Activated gamma-delta T cell treated with Interleukin-2 at 50 U/mL for 16 hours (primary cell): ENCODE measurements around the gene TPGS1.
A peak's percentile ranks its signal among the peaks of the same experiment; 100 is the strongest.

Experiments used
- DNase-seq: peaks from one replicate; pipeline ENCODE4 v3.0.0-alpha.2; 2020

The TPGS1 gene, protein sequence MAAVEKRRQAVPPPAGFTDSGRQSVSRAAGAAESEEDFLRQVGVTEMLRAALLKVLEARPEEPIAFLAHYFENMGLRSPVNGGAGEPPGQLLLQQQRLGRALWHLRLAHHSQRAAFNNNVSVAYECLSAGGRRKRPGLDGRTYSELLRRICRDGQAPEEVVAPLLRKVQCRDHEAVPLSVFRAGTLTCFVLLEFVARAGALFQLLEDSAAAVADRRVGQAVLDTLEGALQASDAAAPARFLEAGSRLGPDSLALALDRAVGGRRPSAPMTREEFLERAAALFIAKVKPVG

DNA sequence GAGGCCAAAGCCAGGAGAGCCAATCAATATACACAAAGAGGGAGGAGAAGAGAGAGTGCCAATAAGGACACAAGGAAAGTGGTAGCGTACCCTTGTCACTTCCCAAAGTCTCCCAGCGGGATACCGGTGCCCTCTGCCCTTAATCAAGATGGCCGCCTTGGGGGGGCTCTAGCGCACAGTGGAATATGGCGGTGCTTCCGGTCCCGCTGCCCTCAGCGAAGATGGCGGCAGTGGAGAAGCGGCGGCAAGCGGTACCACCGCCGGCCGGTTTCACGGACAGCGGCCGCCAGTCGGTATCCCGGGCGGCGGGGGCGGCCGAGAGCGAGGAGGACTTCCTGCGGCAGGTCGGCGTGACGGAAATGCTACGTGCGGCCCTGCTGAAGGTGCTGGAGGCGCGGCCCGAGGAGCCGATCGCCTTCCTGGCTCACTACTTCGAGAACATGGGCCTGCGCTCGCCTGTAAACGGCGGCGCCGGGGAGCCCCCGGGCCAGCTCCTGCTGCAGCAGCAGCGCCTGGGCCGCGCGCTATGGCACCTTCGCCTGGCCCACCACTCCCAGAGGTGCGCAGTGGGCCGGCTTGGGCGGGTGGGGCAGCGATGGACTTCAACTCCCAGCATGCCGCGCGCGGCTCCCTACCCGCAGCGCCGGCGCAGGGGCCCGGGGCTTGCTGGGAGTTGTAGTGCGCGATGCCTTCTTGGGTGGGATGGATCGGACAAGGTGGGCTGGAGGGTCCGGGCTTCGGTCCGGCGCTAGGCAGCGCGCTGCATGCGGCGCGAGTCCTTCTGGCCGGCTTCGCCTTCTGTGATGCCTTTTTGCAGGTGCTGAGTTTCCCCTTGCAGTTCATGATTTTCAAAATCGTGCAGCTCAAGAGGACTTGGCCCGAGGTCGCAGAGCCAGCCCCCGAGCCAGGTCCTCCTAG, at the start of gene TPGS1:
Gene TPGS1 (plus strand): TSS at position 212 of the 918 bp plus-strand sequence. CDS start 10 bp downstream, at position 222.
- peak; percentile 83 for DNase-seq

DNA sequence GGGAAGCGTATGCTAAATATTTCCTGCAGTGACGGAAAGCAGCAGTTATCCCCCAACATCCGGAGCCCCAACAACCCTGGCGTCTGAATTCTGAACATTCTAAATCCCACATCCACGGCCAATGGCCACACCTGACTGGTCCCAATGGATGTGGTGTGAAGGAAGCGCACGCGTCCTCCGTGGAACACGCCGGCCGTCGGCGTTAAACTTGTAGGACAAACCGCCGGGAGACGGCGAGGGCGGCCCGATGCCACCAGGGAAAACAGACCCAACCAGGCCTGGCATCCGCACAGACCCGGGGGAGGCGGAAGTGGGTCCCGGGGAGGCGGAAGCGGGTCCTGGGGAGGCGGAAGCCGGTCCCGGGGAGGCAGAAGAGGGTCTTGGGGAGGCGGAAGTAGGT, 49.7 kb upstream of the TPGS1 start:
- no peak for DNase-seq

DNA sequence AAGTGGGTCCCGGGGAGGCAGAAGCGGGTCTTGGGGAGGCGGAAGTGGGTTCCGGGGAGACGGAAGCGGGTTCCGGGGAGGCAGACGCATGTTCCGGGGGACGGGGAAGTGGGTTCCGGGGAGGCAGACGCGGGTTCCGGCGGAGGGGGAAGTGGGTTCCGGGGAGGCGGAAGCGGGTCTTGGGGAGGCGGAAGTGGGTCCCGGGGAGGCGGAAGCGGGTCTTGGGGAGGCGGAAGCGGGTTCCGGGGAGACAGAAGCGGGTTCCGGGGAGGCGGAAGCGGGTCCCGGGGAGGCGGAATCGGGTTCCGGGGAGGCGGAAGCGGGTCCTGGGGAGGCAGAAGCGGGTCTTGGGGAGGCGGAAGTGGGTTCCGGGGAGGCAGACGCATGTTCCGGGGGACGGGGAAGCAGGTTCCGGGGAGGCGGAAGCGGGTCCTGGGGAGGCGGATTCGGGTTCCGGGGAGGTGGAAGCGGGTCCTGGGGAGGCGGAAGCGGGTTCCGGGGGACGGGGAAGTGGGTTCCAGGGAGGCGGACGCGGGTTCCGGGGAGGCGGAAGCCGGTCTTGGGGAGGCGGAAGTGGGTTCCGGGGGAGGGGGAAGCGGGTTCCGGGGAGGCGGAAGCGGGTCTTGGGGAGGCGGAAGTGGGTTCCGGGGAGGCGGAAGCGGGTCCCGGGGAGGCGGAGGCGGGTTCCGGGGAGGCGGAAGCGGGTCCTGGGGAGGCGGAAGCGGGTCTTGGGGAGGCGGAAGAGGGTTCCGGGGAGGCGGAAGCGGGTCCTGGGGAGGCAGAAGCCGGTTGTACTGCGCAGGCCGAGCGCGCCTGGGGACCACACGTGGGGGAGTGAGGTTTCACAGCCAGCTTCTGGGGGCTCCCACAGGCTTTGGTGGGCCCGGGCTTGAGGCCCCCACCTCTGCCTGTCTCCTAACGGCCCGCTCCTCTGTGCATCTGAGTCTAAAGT, 48.9 kb upstream of the TPGS1 start:
- no peak for DNase-seq

DNA sequence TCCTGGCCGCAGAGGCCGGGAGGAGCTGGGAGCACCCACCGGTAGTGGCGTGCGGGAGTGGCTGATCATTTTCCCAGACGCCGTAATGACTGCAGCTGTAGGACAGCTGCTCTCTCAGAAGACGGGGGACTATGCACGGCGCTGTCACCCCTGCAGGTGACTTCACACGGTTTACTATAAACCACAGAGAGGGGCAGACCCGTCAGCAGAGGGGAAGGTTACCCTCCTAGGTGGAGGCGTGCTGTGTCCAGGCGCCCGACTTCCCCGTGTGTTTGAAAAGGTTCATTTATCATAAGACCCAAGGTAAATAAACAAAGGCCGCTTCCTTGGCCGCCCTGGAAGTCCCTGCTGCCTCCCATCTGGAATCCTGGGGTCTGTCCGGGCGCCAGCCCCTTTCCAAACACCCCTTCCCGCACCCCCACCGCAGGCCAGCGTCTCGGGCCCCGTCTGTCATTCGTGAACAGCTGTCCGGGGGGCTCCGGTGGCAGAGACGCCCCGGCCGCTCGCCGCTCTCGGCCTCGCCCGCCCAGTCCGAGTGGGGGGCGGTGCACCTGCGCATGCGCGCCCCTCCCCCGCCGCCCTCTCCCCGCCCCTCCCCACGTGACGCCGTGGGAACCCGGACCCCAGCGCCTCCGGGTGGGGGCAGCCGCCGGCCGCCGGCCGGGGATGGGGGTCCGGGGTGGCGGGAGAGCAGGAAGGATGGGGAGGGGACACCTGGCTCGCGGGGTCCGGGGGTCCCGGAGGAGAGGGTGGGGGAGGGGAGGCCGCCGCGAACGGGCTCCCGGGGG, 47.4 kb upstream of the TPGS1 start:
- DNase-seq: no peak

DNA sequence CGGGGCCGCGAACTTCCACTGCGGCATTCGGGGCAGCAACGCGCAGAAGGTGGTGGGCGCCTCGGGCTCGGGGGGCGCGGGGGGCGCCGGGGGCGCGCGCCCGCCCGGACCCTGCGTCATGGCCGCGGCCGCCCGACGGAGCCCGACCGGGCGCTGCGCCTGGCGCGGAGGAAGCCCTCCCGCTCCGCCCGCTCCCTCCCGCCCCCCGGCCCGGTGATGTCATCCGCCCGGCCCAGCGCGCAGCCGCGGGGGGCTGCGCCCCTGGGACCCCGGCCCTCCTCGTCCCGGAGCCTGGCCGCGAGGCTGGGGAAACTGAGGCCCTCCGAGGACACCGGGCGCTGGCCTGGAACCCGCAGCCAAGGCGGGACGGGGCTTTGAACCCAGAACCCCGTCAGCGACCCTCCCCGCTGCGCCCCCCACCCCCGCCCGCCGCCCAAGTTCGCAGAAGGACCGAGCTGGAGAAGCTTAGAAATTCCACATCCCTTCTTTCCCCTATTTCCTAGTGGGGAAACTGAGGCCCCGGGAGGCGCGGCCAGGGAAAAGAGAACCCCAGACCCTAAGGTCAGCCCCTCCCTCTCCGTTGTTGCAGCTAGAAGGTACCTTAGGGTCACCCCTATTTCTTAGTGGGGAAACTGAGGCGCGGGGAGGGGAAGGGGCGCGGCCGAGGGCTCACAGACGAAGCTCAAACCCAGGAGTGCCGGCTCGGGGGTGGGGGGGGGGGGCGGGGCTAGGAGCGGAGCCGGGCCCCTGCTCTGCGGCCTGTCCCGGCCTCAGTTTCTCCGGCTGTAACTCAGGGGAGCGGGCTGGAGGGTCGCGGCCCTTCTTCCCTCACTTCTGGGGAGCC, 46.2 kb upstream of the TPGS1 start, which contains the start of gene SHC2:
Gene SHC2 (minus strand): TSS at position 157 of the 844 bp plus-strand sequence. CDS start 37 bp downstream, at position 120.
- no peak for DNase-seq

DNA sequence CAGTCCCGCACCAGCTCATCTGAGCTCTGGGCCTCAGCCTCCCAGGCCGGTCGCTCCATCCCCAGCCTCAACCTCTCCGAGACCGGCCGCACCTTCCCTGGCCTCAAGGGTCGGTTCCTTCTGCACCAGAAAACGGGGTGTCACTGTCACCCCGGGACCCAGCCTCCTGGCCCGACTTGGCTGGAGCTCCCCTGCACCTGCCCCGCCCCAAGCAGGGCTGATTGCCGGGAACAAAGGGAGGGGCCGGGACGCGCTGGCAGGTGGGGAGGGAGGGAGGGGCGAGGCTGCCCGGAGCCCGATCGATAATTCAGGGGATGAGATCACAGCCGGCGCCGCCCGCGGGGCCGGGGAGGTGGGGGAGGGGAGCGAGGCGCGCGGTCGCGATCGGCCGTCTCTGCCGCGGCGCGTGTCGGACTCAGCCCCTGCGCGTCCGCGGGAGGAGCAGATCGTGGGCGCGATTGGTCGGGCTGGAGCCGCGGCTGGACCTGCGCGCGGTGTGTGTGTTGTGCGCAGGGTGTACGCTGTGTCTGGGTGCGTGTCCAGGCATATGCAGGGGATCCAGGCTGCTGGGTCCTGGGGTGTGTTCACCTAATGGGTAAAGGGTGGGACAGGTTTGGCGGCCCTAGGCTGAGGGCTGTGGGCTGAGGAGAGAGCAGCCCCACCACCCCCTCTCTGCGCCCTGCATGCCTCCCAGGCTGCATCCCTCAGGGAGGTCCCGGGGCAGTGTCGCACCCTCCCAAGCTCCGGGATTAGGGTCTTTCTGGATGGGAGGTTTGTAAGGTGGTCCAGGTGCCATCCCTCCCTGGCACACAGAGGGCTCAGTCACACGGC, 45.4 kb upstream of the TPGS1 start:
- no peak for DNase-seq

DNA sequence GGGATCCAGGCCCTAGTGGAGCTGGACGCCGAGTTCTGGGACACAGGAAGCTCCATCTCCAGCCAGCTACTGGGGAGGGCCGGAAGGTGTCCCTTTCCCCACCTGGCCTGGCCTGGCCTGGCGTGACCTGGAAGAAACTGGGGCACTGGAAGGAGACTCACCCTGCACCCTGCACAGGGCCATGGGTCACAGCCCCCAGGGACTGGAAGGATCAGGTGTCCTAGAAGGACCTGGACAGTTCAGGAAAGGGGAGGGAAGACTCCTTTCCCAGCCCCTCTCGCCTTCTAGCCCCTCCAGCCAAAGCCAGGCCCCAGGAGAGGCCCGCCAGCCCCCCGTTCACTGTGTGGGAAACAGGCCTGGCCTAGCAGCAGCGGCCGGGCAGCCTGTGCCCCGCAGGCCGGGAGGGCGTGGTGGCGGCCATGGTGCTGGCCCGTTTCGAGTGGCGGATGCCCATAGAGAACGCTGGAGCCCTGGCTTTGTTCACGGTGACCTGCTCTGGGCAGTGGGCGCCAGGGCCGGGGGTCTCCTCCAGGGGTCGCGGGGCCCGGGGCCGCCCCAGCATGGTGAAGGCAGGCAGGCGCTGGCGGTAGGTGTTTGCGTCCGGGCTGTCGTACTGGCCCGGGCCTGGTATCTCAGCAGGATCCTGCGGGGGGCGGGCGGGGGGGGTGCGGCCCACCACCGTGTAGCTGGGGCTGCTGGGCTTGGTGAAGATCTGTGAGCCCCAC, 43.7 kb upstream of the TPGS1 start:
- DNase-seq: no peak

DNA sequence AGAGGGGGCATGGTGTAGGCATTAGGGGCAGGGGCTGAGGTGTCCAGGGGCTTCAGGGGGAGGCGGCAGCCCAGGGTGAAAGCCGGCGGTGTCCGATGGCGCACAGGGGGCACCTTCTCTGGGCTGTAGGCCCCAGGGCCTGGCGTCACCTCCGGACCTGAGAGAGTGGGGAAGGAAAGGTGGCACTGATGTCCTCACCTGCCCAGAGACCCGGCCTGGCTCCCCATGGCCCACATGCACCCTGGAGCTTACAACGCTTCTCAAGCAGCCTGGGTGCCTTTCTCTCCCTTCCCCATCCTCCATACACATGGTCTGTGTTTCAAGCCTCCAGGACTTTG, 43.1 kb upstream of the TPGS1 start:
- no peak for DNase-seq

DNA sequence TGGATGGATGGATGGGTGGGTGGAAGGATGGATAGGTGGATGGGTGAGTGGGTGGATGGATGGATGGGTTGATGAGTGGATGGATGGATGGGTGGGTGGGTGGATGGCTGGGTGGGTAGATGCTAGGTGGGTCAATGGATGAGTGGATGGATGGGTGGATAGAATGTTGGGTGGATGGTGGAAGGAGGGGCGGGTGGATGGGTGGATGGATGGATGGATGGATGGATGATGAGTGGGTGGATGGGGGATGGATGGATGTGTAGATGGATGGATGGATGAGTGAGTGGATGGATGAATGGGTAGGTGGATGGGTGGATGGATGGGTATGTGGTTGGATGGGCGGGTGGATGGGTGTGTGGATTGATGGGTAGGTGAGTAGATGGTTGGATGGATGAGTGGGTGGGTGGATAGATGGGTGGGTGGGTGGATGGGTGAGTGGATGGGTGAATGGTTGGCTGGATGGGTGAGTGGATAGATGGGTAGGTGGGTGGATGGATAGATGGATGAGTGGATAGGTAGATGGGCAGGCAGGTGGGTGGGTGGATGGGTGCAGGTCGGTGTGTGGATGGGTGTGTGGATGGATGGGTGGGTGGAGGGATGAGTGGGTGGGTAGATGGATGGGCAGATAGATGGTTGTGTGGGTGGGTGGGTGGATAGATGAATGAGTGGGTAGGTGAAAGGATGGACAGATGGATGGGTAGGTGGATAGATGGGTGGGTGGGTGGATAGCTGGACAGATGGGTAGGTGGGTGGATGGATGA, 42.1 kb upstream of the TPGS1 start:
- DNase-seq: no peak

DNA sequence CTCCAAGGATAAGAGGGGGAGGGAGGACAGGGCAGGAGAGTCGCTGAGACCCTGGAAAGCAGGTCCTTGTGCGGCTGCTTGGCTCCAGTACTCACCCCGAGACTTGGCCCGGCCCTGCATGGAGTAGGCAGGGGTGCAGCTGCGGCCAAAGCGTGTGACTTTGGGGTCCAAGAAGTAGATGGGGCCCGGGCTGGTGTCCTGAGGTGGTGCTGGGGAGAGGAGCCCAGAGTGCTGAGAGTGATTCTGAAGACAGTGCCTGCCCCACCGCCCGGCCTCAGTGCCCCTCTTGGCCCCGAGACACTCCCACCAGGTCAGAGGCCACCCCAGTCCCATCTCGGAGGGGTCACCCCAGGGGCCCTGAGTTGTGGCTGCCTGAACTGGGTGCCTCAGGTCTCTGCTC, 39.7 kb upstream of the TPGS1 start:
- no peak for DNase-seq

DNA sequence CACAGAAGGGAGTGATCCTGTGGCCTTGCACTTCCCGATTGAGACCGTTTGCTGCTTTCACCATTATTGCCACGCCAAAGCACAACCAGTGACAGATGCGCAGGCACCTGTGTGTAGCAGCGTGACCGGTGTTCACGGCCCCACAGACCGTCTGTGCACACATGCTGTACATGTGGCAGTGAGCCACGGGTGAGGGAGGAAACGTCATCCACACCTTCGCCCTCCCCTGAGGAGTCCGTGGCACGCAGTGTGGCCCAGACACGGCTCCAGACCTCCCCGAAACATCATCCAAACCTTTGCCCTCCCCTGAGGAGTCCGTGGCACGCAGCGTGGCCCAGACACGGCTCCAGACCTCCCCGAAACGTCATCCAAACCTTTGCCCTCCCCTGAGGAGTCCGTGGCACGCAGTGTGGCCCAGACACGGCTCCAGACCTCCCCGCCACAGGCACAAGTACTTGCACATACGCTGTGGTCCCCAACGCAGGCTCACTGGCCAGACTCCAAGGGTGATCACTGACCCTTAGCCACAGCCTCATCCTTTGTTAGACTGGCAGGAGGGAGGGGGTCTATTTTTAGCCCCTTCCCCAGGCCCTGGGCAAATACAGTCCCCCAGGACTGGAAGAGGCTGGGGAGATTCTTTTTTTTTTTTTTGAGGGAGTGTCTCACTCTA, 38.6 kb upstream of the TPGS1 start:
- no peak for DNase-seq

DNA sequence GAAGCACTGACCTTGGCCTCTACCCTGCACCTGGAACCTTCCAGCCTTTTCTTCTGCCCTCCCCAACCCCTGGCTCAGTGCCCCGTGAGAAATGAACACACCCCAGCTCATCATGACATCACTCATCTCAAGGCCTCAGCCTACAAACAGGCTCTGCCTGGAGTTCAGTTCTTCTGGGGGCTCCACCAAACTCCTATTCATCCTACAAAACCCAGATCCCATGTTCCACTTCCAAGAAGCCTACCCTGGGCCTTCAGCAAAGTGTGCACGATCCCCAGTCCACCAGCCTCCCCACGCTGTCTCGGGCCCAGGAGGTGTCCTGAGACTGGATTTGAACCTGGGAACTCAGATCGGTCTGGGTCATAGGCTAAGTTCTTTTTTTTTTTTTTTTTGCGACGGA, 37.5 kb upstream of the TPGS1 start:
- no peak for DNase-seq

DNA sequence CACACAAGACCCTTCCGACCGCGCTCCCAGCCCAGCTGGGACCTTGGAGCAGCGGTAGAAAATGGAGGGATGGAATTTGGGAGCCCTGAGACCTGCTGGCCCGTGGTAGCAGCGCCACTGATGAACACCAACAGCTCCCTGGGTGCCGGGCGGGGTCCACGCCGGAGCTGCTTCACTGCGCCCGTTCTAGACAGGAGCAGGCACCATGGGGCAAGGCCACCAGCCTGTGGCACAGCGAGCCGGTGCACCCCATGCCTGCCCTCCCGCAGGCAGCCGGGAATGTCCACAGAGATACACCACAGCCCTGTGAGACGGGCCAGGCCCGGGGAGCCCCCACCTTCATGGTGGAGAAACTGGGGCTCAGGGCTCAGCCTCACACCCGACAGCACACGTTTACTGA, 36.6 kb upstream of the TPGS1 start:
- no peak for DNase-seq

DNA sequence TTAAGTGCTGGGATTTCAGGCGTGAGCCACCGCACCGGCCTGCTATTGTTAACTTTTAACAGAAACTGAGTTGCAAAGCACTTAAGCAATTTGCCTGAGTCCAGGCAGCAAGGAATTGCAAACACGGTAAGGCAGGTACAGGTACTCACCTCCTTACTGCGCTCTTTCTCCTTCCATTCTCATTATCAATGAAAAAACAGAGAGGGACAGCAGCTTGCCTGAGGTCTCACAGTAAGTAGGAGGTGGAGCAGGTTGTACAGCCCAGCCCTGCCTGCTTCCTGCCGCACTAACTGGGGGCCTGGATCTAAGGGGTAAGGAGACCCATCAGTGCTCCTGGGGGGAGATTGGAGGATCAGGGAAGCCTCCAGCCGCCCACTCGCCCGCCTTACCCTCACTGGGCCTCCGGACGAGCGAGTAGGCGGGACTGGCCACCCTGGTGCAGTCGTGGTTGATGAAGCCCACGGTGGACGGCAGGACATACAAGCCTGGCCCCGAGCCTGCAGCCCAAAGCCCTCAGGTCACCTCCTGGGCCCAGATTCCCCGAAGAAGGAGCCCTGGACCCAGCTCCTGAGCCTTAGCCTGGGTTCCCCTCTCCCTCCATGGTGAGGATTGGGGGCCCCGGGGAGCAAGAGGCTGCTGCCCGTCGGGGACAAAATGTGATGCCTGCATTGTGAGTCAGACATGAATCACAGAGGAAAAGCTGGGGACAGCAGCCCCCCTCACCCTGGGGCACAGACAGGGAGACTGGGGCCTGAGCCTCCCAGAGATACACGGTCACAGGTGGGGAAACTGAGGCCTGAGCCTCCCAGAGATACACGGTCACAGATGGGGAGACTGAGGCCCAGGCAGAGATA, 35.1 kb upstream of the TPGS1 start:
- no peak for DNase-seq

DNA sequence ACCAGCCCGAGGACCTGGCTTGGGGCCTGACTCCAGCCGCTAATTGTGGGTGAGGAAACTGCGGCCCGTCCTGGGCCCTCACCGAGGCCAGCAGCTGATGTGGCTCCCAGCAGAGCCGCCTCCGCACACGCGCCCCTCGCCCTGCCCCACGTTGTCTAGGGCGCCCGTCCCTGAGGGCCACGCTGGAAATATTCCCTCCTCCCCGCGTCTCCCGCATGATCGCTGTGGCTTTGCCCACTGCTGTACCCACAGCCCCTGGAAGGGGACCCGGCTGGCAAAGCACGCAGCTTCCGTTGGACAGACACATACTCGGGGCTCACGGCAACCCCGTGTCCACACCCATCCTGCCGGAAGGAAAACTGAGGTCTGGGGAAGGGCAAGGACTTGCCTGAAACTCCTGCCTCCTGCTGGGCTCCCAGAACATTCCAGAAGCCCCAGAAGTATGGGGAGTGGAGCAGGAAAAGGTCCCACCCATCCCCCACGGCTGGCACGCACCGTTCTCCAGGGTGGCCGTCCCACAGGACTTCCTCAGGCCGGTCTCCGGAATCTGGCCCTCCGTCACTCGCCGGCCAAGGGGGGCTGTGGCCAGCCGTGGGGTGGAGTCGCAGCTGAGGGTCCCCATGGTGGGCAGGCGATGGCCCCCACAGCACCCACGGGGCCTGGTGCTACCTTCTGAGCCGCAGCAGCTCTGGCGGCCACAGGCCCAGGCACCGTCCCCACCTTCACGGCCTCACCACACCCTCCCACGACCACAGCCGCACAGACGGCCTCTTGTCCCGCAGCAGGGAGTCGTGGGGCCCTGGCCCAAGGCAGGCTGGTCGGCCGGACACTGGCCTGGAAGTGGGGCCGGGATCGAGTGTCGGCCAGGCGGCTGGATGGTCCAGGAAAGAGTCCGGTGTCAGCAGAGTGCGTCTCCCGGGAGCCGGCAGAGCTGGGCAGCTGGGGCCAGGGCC, 32.9 kb upstream of the TPGS1 start:
- DNase-seq: no peak

DNA sequence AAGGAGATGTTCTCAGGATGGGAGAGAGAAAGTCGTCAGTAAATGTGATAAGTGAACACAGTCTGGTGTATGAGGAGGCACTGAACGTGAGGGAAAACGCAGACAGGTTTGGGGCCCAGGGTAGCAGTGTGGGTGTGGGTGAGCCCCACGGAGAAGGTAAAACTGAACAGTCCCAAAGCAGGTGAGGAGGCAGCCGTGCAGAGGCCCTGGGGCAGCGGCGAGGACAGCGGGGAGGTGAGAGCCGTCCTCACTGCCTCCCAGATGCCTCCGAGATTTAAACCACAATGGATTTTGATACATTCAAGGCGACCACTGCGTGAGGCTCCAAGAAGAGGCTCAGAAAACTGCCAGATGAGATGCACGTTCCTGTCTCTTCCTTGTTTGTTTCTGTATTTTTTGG, 31.9 kb upstream of the TPGS1 start:
- no peak for DNase-seq
